Lung (tissue), 12 donors: Measurements from ENCODE around the gene KIRREL2. TPM values are rescaled to one million over a fixed set of nuclear protein-coding genes. Genes with fewer than 3 reads are reported as not detected.

ENCODE experiments used
- ATAC-seq: fragments of 200-7000 bp; cut with Tn5 transposase; one replicate; pipeline ENCODE4 v1.9.1; 2020; ENCODE audit warnings: moderate number of reproducible peaks; ENCODE audit not compliant: insufficient read depth, low FRiP score
- DNase-seq, 3 donors: peaks; one replicate each; pipeline ENCODE4 v3.0.0-alpha.2; 2013 to 2017
- H3K27ac ChIP-seq, 2 donors: one replicate each; pipeline ENCODE4 v1.5.1; 2013; ENCODE audit warnings: mild to moderate bottlenecking in 2 of 2, moderate library complexity in 2 of 2, control low read depth in 1 of 2, inconsistent platforms in 1 of 2, low read depth in 1 of 2, low read length in 1 of 2
- H3K27me3 ChIP-seq, 3 donors: one replicate each; pipeline ENCODE4 v1.5.1; 2013; ENCODE audit warnings: low read length in 2 of 3; ENCODE audit not compliant: control insufficient read depth in 3 of 3, insufficient read depth in 3 of 3
- H3K36me3 ChIP-seq, 4 donors: one replicate each; pipeline ENCODE4 v1.5.1; 2013; ENCODE audit warnings: low read length in 4 of 4, mild to moderate bottlenecking in 1 of 4, moderate library complexity in 1 of 4; ENCODE audit not compliant: control insufficient read depth in 4 of 4, insufficient read depth in 4 of 4
- H3K4me1 ChIP-seq, 5 donors: one replicate each; pipeline ENCODE4 v1.5.1; 2013; ENCODE audit warnings: low read length in 5 of 5, mild to moderate bottlenecking in 2 of 5, moderate library complexity in 1 of 5; ENCODE audit not compliant: control insufficient read depth in 5 of 5, insufficient read depth in 5 of 5
- H3K4me3 ChIP-seq: one replicate; pipeline ENCODE4 v1.5.1; 2013; ENCODE audit warnings: mild to moderate bottlenecking, control low read depth, moderate library complexity
- H3K9ac ChIP-seq, 2 donors: one replicate each; pipeline ENCODE4 v1.5.1; 2013; ENCODE audit warnings: low read length in 2 of 2, control low read depth in 1 of 2; ENCODE audit not compliant: insufficient read depth in 1 of 2
- H3K9me3 ChIP-seq, 4 donors: one replicate each; pipeline ENCODE4 v1.5.1; 2013; ENCODE audit warnings: low read length in 3 of 4, mild to moderate bottlenecking in 1 of 4, moderate library complexity in 1 of 4; ENCODE audit not compliant: control insufficient read depth in 4 of 4, insufficient read depth in 3 of 4
- CTCF ChIP-seq: IDR thresholded peaks from 2 replicates; pipeline ENCODE4 v1.5.1; 2012; ENCODE audit warnings: mild to moderate bottlenecking; ENCODE audit errors: control extremely low read depth, extremely low read depth
- WGBS, 2 donors: extraction: QIAGEN DNeasy Blood & Tissue Kit; methylation state at CpG; one replicate each; pipeline ENCODE4 v1.1.7; 2013; 5-methylcytosine and 5-hydroxymethylcytosine counted together
- polyA plus RNA-seq, 2 donors: library from polyadenylated mRNA; stranded (reverse); fragments of 200-250 nt; gene quantifications; one replicate each; pipeline ENCODE4 v1.2.1, GENCODE V29; 2013
- total RNA-seq, 2 donors: library from RNA; depleted of rRNA in 1 of 2; stranded (reverse); fragments of >200 nt in 1 of 2; gene quantifications; one replicate each; pipeline ENCODE4 v1.2.1, GENCODE V29; 2014 to 2021
- donor health status: control.
- donor health status: control.
- donor health status: Bipolar disorder and iron deficiency.
- donor health status: healthy.
- donor health status: DM: yes; HTN: yes; CAD: no.

The KIRREL2 gene
- total and polyA plus RNA-seq, 4 donors: 0.04 to 1.2 (median 0.10) TPM; not detected in 1

- Histone ChIP-seq H3K4me3 (no peak overlapping the region), H3K4me1 (peaks cover 0 to 8% (median 7%) of the 10 kb centered on the region in 5 donors), H3K9me3 (peaks cover 0 to 4% (median 0%) of the 10 kb centered on the region in 4 donors), H3K27ac (no peak overlapping the region), H3K36me3 (no peaks in the 10 kb centered on the region), H3K9ac (no peak overlapping the region), H3K27me3 (peaks cover 10 to 37% (median 30%) of the 10 kb centered on the region in 3 donors)
- WGBS, 2 donors: 11 to 15% methylated on average over 54 to 55 of the region's 55 CpGs
- ATAC-seq (no peak), DNase-seq (peak in 1 of 3 donors; percentile 4)
- no peak for TF ChIP-seq CTCF
These were observed 4.3 kb downstream of the KIRREL2 start for GRCh38 chr19:35860818-35861639.

- no peak for TF ChIP-seq CTCF
- H3K27me3 ChIP-seq: peaks cover 10 to 34% (median 30%) of the 10 kb centered on the region in 3 donors
- DNase-seq: no peak
These were observed 5.0 kb downstream of the KIRREL2 start for GRCh38 chr19:35861640-35862160.

GRCh38 chr19:35862528-35862927 is 5.8 kb downstream of the KIRREL2 start:
- Histone ChIP-seq H3K27ac (no peak overlapping the region), H3K4me3 (no peak overlapping the region), H3K9ac (no peak overlapping the region), H3K4me1 (peaks cover 0 to 3% (median 0%) of the 10 kb centered on the region in 5 donors), H3K9me3 (peaks cover 0 to 4% (median 0%) of the 10 kb centered on the region in 4 donors), H3K36me3 (no peaks in the 10 kb centered on the region), H3K27me3 (peaks cover 10 to 27% (median 26%) of the 10 kb centered on the region in 3 donors)
- ATAC-seq (no peak), DNase-seq (no peak)
- whole genome bisulfite sequencing, 2 donors: 78 to 89% methylated on average over 14 of the region's 14 CpGs
- no peak for TF ChIP-seq CTCF

More at GRCh38 chr19:35861640-35862160, 5.0 kb downstream of the KIRREL2 start:
- Histone ChIP-seq H3K9me3 (peaks cover 0 to 4% (median 0%) of the 10 kb centered on the region in 4 donors), H3K9ac (no peak overlapping the region), H3K4me3 (no peak overlapping the region), H3K27ac (no peak overlapping the region), H3K36me3 (no peaks in the 10 kb centered on the region), H3K4me1 (peaks cover 0 to 3% (median 1%) of the 10 kb centered on the region in 5 donors)
- no peak for ATAC-seq
- 50 to 56% methylated on average over 19 of the region's 19 CpGs for WGBS, 2 donors
